Ishikawa (cell line): Measurements from ENCODE around the gene SUDS3.

ENCODE experiments used
- CREB1 ChIP-seq: IDR thresholded peaks from 2 replicates; pipeline ENCODE4 v1.6.1; 2012; ENCODE audit warnings: low read depth
- EP300 ChIP-seq: IDR thresholded peaks from 2 replicates; pipeline ENCODE4 v1.6.1; 2012; ENCODE audit warnings: borderline replicate concordance
- FOXM1 ChIP-seq: IDR thresholded peaks from 2 replicates; pipeline ENCODE4 v1.6.1; 2012; ENCODE audit warnings: low read depth, borderline replicate concordance
- MAX ChIP-seq: IDR thresholded peaks from 2 replicates; pipeline ENCODE4 v1.6.1; 2012
- TEAD4 ChIP-seq: IDR thresholded peaks from 2 replicates; pipeline ENCODE4 v1.6.1; 2012
- YY1 ChIP-seq: IDR thresholded peaks from 2 replicates; pipeline ENCODE4 v1.6.1; 2012; ENCODE audit warnings: low read depth
- TF ChIP-seq, protein P1 (sequence below): IDR thresholded peaks from 2 replicates; pipeline ENCODE4 v1.6.1; 2012; ENCODE audit warnings: low read depth, mild to moderate bottlenecking

- TF ChIP-seq FOXM1 (no peak), EP300 (no peak), TEAD4 (no peak), YY1 (no peak), MAX (no peak), CREB1 (no peak)
- TF ChIP-seq, protein P1, sequence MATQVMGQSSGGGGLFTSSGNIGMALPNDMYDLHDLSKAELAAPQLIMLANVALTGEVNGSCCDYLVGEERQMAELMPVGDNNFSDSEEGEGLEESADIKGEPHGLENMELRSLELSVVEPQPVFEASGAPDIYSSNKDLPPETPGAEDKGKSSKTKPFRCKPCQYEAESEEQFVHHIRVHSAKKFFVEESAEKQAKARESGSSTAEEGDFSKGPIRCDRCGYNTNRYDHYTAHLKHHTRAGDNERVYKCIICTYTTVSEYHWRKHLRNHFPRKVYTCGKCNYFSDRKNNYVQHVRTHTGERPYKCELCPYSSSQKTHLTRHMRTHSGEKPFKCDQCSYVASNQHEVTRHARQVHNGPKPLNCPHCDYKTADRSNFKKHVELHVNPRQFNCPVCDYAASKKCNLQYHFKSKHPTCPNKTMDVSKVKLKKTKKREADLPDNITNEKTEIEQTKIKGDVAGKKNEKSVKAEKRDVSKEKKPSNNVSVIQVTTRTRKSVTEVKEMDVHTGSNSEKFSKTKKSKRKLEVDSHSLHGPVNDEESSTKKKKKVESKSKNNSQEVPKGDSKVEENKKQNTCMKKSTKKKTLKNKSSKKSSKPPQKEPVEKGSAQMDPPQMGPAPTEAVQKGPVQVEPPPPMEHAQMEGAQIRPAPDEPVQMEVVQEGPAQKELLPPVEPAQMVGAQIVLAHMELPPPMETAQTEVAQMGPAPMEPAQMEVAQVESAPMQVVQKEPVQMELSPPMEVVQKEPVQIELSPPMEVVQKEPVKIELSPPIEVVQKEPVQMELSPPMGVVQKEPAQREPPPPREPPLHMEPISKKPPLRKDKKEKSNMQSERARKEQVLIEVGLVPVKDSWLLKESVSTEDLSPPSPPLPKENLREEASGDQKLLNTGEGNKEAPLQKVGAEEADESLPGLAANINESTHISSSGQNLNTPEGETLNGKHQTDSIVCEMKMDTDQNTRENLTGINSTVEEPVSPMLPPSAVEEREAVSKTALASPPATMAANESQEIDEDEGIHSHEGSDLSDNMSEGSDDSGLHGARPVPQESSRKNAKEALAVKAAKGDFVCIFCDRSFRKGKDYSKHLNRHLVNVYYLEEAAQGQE = no peak
Measured at GRCh38 chr12:118357257-118358007, 18.9 kb upstream of the SUDS3 start.
